ENCODE measurements around the gene LRRC43.

LRRC43 gene

GRCh38 chr12:122182887-122183587, at the start of gene LRRC43:
Gene LRRC43 (plus strand): TSS chr12:122183123. CDS start chr12:122183145, 22 bp downstream.
- ATAC-seq, result peak; percentile 51 to 56

- no peak for ATAC-seq
Measured at GRCh38 chr12:122133192-122133950, 49.6 kb upstream of the LRRC43 start.

- no peak for ATAC-seq
Measured at GRCh38 chr12:122135437-122136031, 47.4 kb upstream of the LRRC43 start.

- ATAC-seq, result no peak
Measured at GRCh38 chr12:122137229-122137628, 45.7 kb upstream of the LRRC43 start.

- peak in 1 of 2 donors; percentile 25 for ATAC-seq
Measured at GRCh38 chr12:122137681-122138080, 45.2 kb upstream of the LRRC43 start.

- no peak for ATAC-seq
Measured at GRCh38 chr12:122138181-122138580, 44.7 kb upstream of the LRRC43 start.

- no peak for ATAC-seq
Measured at GRCh38 chr12:122138616-122139015, 44.3 kb upstream of the LRRC43 start.

GRCh38 chr12:122139266-122139665, 43.7 kb upstream of the LRRC43 start:
- ATAC-seq, result no peak

- no peak for ATAC-seq
Measured at GRCh38 chr12:122139941-122140340, 43.0 kb upstream of the LRRC43 start.

- ATAC-seq, result no peak
Measured at GRCh38 chr12:122140467-122141257, 42.3 kb upstream of the LRRC43 start.

GRCh38 chr12:122141911-122142725, 40.8 kb upstream of the LRRC43 start:
- no peak for ATAC-seq

- no peak for ATAC-seq
Measured at GRCh38 chr12:122142857-122143256, 40.1 kb upstream of the LRRC43 start.

- no peak for ATAC-seq
Measured at GRCh38 chr12:122144885-122145284, 38.0 kb upstream of the LRRC43 start.

GRCh38 chr12:122145505-122146330, 37.2 kb upstream of the LRRC43 start:
- no peak for ATAC-seq

GRCh38 chr12:122147514-122148290, 35.2 kb upstream of the LRRC43 start:
- no peak for ATAC-seq

GRCh38 chr12:122148657-122149056, 34.3 kb upstream of the LRRC43 start:
- no peak for ATAC-seq

- ATAC-seq, result no peak
Measured at GRCh38 chr12:122150127-122150681, 32.7 kb upstream of the LRRC43 start.

GRCh38 chr12:122152754-122153153, 30.2 kb upstream of the LRRC43 start:
- ATAC-seq, result no peak

GRCh38 chr12:122155705-122156104, 27.2 kb upstream of the LRRC43 start:
- ATAC-seq, result no peak

GRCh38 chr12:122158700-122159285, 24.1 kb upstream of the LRRC43 start:
- ATAC-seq, result no peak

Data from activated CD4-positive, CD25-positive, alpha-beta regulatory T cell treated with anti-CD3 and anti-CD28 coated beads, Interleukin-2, amount 50 U/mL, for 24 hours (primary cell).